ENCODE results near the gene PABPC1L. TPM values are rescaled to one million over a fixed set of nuclear protein-coding genes. Genes with fewer than 3 reads are reported as not detected.

Gene PABPC1L
- total RNA-seq, 1 donor from 2014 or later = 17.1 TPM

GRCh38 chr20:44941120-44941691, 31.3 kb downstream of the PABPC1L start:
- TF ChIP-seq CTCF (IDR thresholded peaks at IDR 0.05; ENCODE audit: insufficient read depth, low read length, severe bottlenecking) = no peak
- DNase-seq (ENCODE audit: low read depth) = no peak
- Histone ChIP-seq H3K27me3 (ENCODE audit: control insufficient read depth, insufficient read depth, low read length) (no peaks in the 10 kb centered on the region), H3K4me3 (ENCODE audit: low read depth, low read length) (no peak overlapping the region), H3K36me3 (ENCODE audit: control insufficient read depth, insufficient read depth, low read length) (peaks cover 25% of the 10 kb centered on the region)
- FAIRE-seq = no peak

GRCh38 chr20:44942264-44942973, 32.6 kb downstream of the PABPC1L start:
- Histone ChIP-seq H3K4me3 (ENCODE audit: low read depth, low read length) (no peak overlapping the region), H3K27me3 (ENCODE audit: control insufficient read depth, insufficient read depth, low read length) (no peaks in the 10 kb centered on the region), H3K36me3 (ENCODE audit: control insufficient read depth, insufficient read depth, low read length) (peaks cover 29% of the 10 kb centered on the region)
- FAIRE-seq (no peak), DNase-seq (ENCODE audit: low read depth) (no peak)
- no peak for TF ChIP-seq CTCF (IDR thresholded peaks at IDR 0.05; ENCODE audit: insufficient read depth, low read length, severe bottlenecking)

- Histone ChIP-seq H3K27me3 (ENCODE audit: control insufficient read depth, insufficient read depth, low read length) (no peaks in the 10 kb centered on the region), H3K36me3 (ENCODE audit: control insufficient read depth, insufficient read depth, low read length) (peaks cover 32% of the 10 kb centered on the region), H3K4me3 (ENCODE audit: low read depth, low read length) (no peak overlapping the region)
- DNase-seq (ENCODE audit: low read depth) (no peak), FAIRE-seq (no peak)
- no peak for TF ChIP-seq CTCF (IDR thresholded peaks at IDR 0.05; ENCODE audit: insufficient read depth, low read length, severe bottlenecking)
Observed at GRCh38 chr20:44943828-44944227, 34.0 kb downstream of the PABPC1L start.

- peaks cover 32% of the 10 kb centered on the region for H3K36me3 ChIP-seq (ENCODE audit: control insufficient read depth, insufficient read depth, low read length)
Observed at GRCh38 chr20:44945261-44945660, 35.4 kb downstream of the PABPC1L start.

GRCh38 chr20:44946271-44946852, 36.5 kb downstream of the PABPC1L start:
- FAIRE-seq (no peak), DNase-seq (ENCODE audit: low read depth) (no peak)
- no peak overlapping the region for H3K4me3 ChIP-seq (ENCODE audit: low read depth, low read length)
- no peak for TF ChIP-seq CTCF (IDR thresholded peaks at IDR 0.05; ENCODE audit: insufficient read depth, low read length, severe bottlenecking)
- no peaks in the 10 kb centered on the region for H3K27me3 ChIP-seq (ENCODE audit: control insufficient read depth, insufficient read depth, low read length)
- peaks cover 35% of the 10 kb centered on the region for H3K36me3 ChIP-seq (ENCODE audit: control insufficient read depth, insufficient read depth, low read length)

More at GRCh38 chr20:44945261-44945660, 35.4 kb downstream of the PABPC1L start:
- FAIRE-seq (no peak), DNase-seq (ENCODE audit: low read depth) (no peak)
- Histone ChIP-seq H3K4me3 (ENCODE audit: low read depth, low read length) (no peak overlapping the region), H3K27me3 (ENCODE audit: control insufficient read depth, insufficient read depth, low read length) (no peaks in the 10 kb centered on the region)
- no peak for TF ChIP-seq CTCF (IDR thresholded peaks at IDR 0.05; ENCODE audit: insufficient read depth, low read length, severe bottlenecking)
